Smooth muscle cell (in vitro differentiated cells): ENCODE results near the gene SENP6. TPM values are rescaled to one million over a fixed set of nuclear protein-coding genes. Genes with fewer than 3 reads are reported as not detected.
A peak's percentile ranks its signal among the peaks of the same experiment; 100 is the strongest.

Experiments used
- DNase-seq: peaks from one replicate; lab custom pipeline; 2025; ENCODE audit not compliant: unreplicated experiment; lab: John Stamatoyannopoulos, UW
- H2AFZ ChIP-seq: fragments of 200-600 bp; sonication (generic); 2 replicates; pipeline ENCODE4 v1.6.0; 2016; ENCODE audit warnings: antibody characterized with exemption, low read depth, mild to moderate bottlenecking
- H3F3A ChIP-seq: fragments of 200-600 bp; sonication (generic); 2 replicates; pipeline ENCODE4 v1.6.0; 2017; ENCODE audit warnings: antibody characterized with exemption, low read depth
- H3K27ac ChIP-seq: fragments of 200-600 bp; sonication (generic); 2 replicates; pipeline ENCODE4 v1.5.1; 2016; ENCODE audit warnings: low read depth, mild to moderate bottlenecking
- H3K27me3 ChIP-seq: fragments of 200-600 bp; sonication (generic); 2 replicates; pipeline ENCODE4 v1.6.1; 2016; ENCODE audit warnings: low read depth, mild to moderate bottlenecking
- H3K36me3 ChIP-seq: fragments of 200-600 bp; sonication (generic); 2 replicates; pipeline ENCODE4 v1.5.1; 2016; ENCODE audit warnings: low read depth
- H3K4me1 ChIP-seq: fragments of 200-600 bp; sonication (generic); 2 replicates; pipeline ENCODE4 v1.5.1; 2016; ENCODE audit warnings: low read depth
- H3K4me2 ChIP-seq: fragments of 200-600 bp; sonication (generic); 2 replicates; pipeline ENCODE4 v1.6.0; 2016; ENCODE audit warnings: mild to moderate bottlenecking
- H3K4me3 ChIP-seq: fragments of 200-600 bp; sonication (generic); 2 replicates; pipeline ENCODE4 v1.5.1; 2016; ENCODE audit warnings: mild to moderate bottlenecking
- H3K79me2 ChIP-seq: fragments of 200-600 bp; sonication (generic); 2 replicates; pipeline ENCODE4 v1.6.0; 2016; ENCODE audit warnings: low read depth, mild to moderate bottlenecking
- H3K9ac ChIP-seq: fragments of 200-600 bp; sonication (generic); 2 replicates; pipeline ENCODE4 v1.6.0; 2016; ENCODE audit warnings: low read depth
- H3K9me3 ChIP-seq: fragments of 200-600 bp; sonication (generic); replicated peaks from 2 replicates; pipeline ENCODE4 v1.5.1; 2016; ENCODE audit warnings: low read depth
- H4K20me1 ChIP-seq: fragments of 200-600 bp; sonication (generic); 2 replicates; pipeline ENCODE4 v1.6.0; 2016; ENCODE audit warnings: low read depth
- polyA plus RNA-seq: library from polyadenylated mRNA; unstranded; fragments of >200 nt; fragmentation: Nextera tagmentation; extraction: Ambion mirVana; gene quantifications from 2 replicates; pipeline ENCODE4 v1.2.1, GENCODE V29; 2016
- small RNA-seq: library from RNA; depleted of rRNA; stranded (forward); fragments of <200 nt; gene quantifications from one replicate; pipeline ENCODE3, GENCODE V24; 2014
- total RNA-seq: library from RNA; depleted of rRNA; stranded (reverse); fragments of >200 nt; gene quantifications from 2 replicates; pipeline ENCODE4 v1.2.3, GENCODE V29; 2014
- TF ChIP-seq, protein P1 (sequence below): fragments of 200-600 bp; sonication (generic); IDR thresholded peaks from 2 replicates; pipeline ENCODE4 v1.5.1; 2017; ENCODE audit warnings: borderline replicate concordance, mild to moderate bottlenecking, antibody characterized with exemption; ENCODE audit not compliant: insufficient read depth, poor library complexity, severe bottlenecking

Gene SENP6
- total and polyA plus RNA-seq, 2 experiments from 2014 or later: 45.0 to 126 TPM

DNA sequence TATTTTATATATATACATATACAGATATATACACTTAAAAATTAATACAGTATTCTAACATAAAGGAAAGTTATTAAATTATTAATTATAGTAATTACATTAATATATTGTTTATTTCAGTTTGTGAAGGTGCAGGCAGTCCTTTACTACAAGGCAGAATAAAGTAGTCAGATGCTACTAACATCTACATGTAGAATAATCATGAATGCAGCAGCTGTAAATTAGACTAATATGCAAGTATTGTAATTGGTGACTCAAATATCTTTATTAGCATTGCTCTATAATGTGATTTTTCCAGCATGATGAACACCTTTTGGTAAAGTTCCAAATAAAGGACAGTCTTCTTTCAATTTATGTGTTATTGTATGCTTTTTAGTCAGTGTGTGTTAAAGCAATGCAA lies 164.7 kb downstream of the SENP6 start:
- H3K4me2 ChIP-seq: no peak overlapping the region
- TF ChIP-seq, protein P1, sequence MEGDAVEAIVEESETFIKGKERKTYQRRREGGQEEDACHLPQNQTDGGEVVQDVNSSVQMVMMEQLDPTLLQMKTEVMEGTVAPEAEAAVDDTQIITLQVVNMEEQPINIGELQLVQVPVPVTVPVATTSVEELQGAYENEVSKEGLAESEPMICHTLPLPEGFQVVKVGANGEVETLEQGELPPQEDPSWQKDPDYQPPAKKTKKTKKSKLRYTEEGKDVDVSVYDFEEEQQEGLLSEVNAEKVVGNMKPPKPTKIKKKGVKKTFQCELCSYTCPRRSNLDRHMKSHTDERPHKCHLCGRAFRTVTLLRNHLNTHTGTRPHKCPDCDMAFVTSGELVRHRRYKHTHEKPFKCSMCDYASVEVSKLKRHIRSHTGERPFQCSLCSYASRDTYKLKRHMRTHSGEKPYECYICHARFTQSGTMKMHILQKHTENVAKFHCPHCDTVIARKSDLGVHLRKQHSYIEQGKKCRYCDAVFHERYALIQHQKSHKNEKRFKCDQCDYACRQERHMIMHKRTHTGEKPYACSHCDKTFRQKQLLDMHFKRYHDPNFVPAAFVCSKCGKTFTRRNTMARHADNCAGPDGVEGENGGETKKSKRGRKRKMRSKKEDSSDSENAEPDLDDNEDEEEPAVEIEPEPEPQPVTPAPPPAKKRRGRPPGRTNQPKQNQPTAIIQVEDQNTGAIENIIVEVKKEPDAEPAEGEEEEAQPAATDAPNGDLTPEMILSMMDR: no peak
- DNase-seq: no peak
- peaks cover 33% of the 10 kb centered on the region for H4K20me1 ChIP-seq
- no peak overlapping the region for H2AFZ ChIP-seq
- no peak overlapping the region for H3K9ac ChIP-seq
- no peaks in the 10 kb centered on the region for H3K27me3 ChIP-seq
- no peak overlapping the region for H3K27ac ChIP-seq
- peaks cover 23% of the 10 kb centered on the region for H3K79me2 ChIP-seq
- H3K4me1 ChIP-seq: no peaks in the 10 kb centered on the region
- H3K9me3 ChIP-seq: no peaks in the 10 kb centered on the region
- no peaks in the 10 kb centered on the region for H3K36me3 ChIP-seq
- no peaks in the 10 kb centered on the region for H3F3A ChIP-seq
- no peak overlapping the region for H3K4me3 ChIP-seq

Small RNA genes lying within 50 kb of the gene (small RNA-seq; reads per million reads assigned to genes)
- gene RNU6-1016P (0.29 reads per million, percentile 5 among the genes with 10 or more reads in this experiment), gene RNU6-1338P (not detected), gene RNU6-155P (not detected)

Other genes starting within 250 kb of the SENP6 start
- 3.5 and 4.4 TPM in 2 replicates for gene FILIP1, start 108.1 kb upstream of the SENP6 start, total RNA-seq
- 2.1 and 3.0 TPM in 2 replicates for gene FILIP1, start 108.1 kb upstream of the SENP6 start, polyA plus RNA-seq
- gene MYO6, start 147.4 kb downstream of the SENP6 start, total RNA-seq: 18.1 and 22.1 TPM in 2 replicates
- gene MYO6, start 147.4 kb downstream of the SENP6 start, polyA plus RNA-seq: 10.6 and 19.9 TPM in 2 replicates